RKO (cell line): ENCODE results near the gene HSPA8.
"Not testable (repeated sequence)": the region's sequence is repeated elsewhere in the genome, so short reads cannot be mapped to it uniquely, and the experiment has no call there.

Experiments used
- DNase-seq: peaks from one replicate; pipeline ENCODE4 v3.0.0-alpha.2; 2016; ENCODE audit warnings: low spot score

Gene HSPA8

GRCh38 chr11:123061403-123062157 lies at the start of gene HSPA8:
Gene HSPA8 (minus strand): TSS chr11:123062136. CDS start chr11:123061324, 812 bp downstream.
- peak; percentile 77 for DNase-seq

- peak; percentile 55 for DNase-seq
Measured at GRCh38 chr11:123111465-123111864, 49.5 kb upstream of the HSPA8 start.

- DNase-seq = no peak
Measured at GRCh38 chr11:123110397-123110796, 48.5 kb upstream of the HSPA8 start.

- DNase-seq = no peak
Measured at GRCh38 chr11:123107945-123108495, 46.1 kb upstream of the HSPA8 start.

- DNase-seq = no peak
Measured at GRCh38 chr11:123104697-123105096, 42.8 kb upstream of the HSPA8 start.

GRCh38 chr11:123103326-123103980 lies 41.5 kb upstream of the HSPA8 start:
- DNase-seq = peak; percentile 70

- DNase-seq = no peak
Measured at GRCh38 chr11:123100379-123101085, 38.6 kb upstream of the HSPA8 start.

- no peak for DNase-seq
Measured at GRCh38 chr11:123098990-123099389, 37.1 kb upstream of the HSPA8 start.

GRCh38 chr11:123093739-123094138 lies 31.8 kb upstream of the HSPA8 start:
- no peak for DNase-seq

- DNase-seq = no peak
Measured at GRCh38 chr11:123091506-123091905, 29.6 kb upstream of the HSPA8 start.

GRCh38 chr11:123090168-123090567 lies 28.2 kb upstream of the HSPA8 start:
- DNase-seq = not testable (repeated sequence)

GRCh38 chr11:123088896-123089295 lies 27.0 kb upstream of the HSPA8 start:
- DNase-seq = not testable (repeated sequence)

- DNase-seq = not testable (repeated sequence)
Measured at GRCh38 chr11:123087657-123088056, 25.7 kb upstream of the HSPA8 start.

GRCh38 chr11:123086305-123086704 lies 24.4 kb upstream of the HSPA8 start:
- DNase-seq = no peak

- DNase-seq = no peak
Measured at GRCh38 chr11:123085497-123085896, 23.6 kb upstream of the HSPA8 start.

GRCh38 chr11:123084454-123084853 lies 22.5 kb upstream of the HSPA8 start:
- DNase-seq = no peak

GRCh38 chr11:123083623-123084029 lies 21.7 kb upstream of the HSPA8 start:
- DNase-seq = peak; percentile 97

- DNase-seq = no peak
Measured at GRCh38 chr11:123082977-123083376, 21.0 kb upstream of the HSPA8 start.

GRCh38 chr11:123080015-123080414 lies 18.1 kb upstream of the HSPA8 start:
- no peak for DNase-seq

- DNase-seq = no peak
Measured at GRCh38 chr11:123076484-123076883, 14.5 kb upstream of the HSPA8 start.

GRCh38 chr11:123073343-123074057 lies 11.6 kb upstream of the HSPA8 start:
- DNase-seq = no peak

GRCh38 chr11:123072762-123073161 lies 10.8 kb upstream of the HSPA8 start:
- DNase-seq = no peak
